K562 treated with DMSO at 1 percent for 12 hours (cell line): ENCODE measurements around the gene CITED4. TPM values are rescaled to one million over a fixed set of nuclear protein-coding genes. Genes with fewer than 3 reads are reported as not detected.

Source experiments
- total RNA-seq: library from RNA; unstranded; fragments of 300-600 nt; gene quantifications from 2 replicates; pipeline ENCODE4 v1.2.3, GENCODE V29; 2022; ENCODE audit not compliant: insufficient read depth

Gene CITED4, protein sequence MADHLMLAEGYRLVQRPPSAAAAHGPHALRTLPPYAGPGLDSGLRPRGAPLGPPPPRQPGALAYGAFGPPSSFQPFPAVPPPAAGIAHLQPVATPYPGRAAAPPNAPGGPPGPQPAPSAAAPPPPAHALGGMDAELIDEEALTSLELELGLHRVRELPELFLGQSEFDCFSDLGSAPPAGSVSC
- total RNA-seq = 25.9 and 30.4 TPM in 2 replicates

DNA sequence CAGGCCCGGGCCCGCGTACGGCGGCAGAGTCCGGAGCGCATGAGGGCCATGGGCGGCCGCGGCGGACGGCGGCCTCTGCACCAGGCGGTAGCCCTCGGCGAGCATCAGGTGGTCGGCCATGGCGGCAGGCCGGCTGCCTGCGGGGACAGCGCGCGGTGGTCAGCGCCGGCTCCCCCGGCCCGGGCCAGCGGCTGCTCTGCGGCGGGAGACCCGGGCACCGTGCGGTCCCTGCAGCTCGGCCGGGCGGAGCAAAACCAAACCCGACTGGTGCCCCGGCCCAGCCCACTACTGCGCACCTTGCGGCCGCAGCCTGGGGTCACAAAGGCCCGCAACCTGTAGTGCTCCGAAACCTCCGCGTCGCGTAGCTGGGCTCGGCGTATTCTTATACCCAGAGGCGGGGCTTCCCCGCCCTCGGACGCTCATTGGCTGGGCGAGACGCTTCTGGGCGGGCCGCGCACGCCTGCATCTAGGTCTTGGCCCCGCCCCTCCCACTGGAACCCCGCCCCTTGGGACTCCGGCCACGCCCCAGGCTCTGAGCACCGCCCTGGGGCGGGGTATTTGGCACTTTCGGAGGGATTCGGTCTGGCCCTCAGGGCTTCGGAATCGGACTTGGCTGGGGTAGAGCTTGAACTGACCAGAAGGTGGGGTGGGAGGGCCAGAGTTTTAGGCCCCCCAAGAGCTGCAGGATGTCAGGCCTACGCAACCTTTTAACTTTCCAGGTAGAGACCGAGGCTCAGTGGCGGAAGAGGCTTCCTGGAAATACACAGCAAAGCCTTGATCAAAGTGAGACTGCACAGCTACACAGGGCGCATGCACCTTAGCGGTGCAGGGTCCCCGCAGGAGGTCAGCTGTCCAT lies at the start of gene CITED4:
TSS of gene CITED4 (minus strand) at position 356 of the 856 bp plus-strand sequence. CDS start at position 120, 236 bp downstream.

Other genes starting within 250 kb of the CITED4 start
- gene RIMS3, start 196.7 kb downstream of the CITED4 start, total RNA-seq = 0.74 and 2.1 TPM in 2 replicates
- 50.2 and 103 TPM in 2 replicates for gene NFYC, start 170.7 kb downstream of the CITED4 start, total RNA-seq
- gene KCNQ4, start 78.6 kb downstream of the CITED4 start, total RNA-seq = 1.7 and 3.8 TPM in 2 replicates
- gene CTPS1, start 117.3 kb upstream of the CITED4 start, total RNA-seq = 35.0 and 72.4 TPM in 2 replicates
- 0.39 TPM in 1 of 2 replicates, not detected in the other for gene SLFNL1, start 159.4 kb upstream of the CITED4 start, total RNA-seq